Measurements from ENCODE around the gene LNP1. TPM values are rescaled to one million over a fixed set of nuclear protein-coding genes. Genes with fewer than 3 reads are reported as not detected.

LNP1 gene
- total and polyA plus RNA-seq, 2 of the 13 experiments (the other 11 are each of a cell fraction or from before 2014, with no cell fraction given), result 3.6 to 7.0 TPM

DNA sequence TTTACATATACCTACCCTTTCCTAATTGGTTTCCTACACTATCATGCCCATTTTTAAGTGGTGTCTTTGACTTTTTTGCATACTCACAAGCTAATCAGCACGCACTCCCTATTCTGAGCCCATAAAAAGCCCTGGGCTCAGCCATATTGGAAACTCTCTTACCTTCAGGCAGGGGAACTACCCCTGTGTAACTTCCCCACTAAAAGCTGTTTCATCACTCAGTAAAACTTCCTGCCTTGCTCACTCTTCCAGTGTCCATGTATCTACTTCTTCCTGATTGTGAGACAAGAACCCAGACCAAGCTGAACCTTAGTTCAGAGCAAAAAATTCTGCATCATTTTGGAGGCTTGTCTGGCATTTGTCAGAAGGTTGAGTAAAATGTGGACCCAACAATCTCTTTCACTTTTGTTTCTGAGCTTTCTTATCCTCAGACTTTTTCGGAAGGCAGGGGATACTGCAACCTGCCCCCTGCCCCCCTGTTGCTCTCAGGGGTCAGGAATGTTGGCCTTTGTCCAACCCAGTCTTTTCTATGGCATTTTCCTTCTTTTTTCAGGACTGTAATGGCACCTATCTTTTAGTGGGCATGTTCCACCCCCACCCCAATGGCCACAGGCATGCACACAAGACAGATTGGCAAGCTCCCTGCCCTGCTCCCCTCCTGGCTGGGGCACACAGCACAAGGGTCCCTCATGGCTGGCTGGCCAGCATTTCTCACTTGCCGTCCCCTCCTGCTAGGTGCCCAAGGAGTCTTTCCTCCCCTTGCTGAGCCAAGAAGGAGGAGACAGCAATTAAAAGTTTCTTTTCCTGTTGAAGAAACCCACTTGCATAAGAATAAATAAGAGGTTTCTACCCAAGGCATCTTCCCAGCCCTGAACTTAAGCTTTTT, 64.8 kb downstream of the LNP1 start:
- ChIA-PET CTCF (ENCODE audit: low intra/inter-chr PET ratio, low total read pairs) (no interaction called here), POLR2A (no interaction called here)
- no peak for FAIRE-seq
- no peaks in the 10 kb centered on the region for H3K27me3 ChIP-seq (ENCODE audit: control insufficient read depth in 1 of 2, insufficient read depth in 2 of 2, low read length in 2 of 2)
- peaks cover 25% of the 10 kb centered on the region for H3K9me3 ChIP-seq (ENCODE audit: low read length)
- 43% methylated on average over 3 of the region's 3 CpGs for WGBS (ENCODE audit: low lambda C conversion rate)
- H4K20me1 ChIP-seq (ENCODE audit: insufficient read depth, low read length), result no peaks in the 10 kb centered on the region
- in situ Hi-C loops (cut with HindIII; ENCODE audit: extremely low pct_ligation_motif_present, low pct_unique_long_range_greater_than_20kb) (loop anchor here (25.0 kb wide), 1 partner anchor 246 kb away; the partner anchor contains the start of gene TFG), intact Hi-C loops (cut with micrococcal nuclease; ENCODE audit: unreplicated experiment) (no loop called here)
- no TSS peak for BruUV-seq (replicated peaks)
- no peak overlapping the region; a peak in 1 of 6 replicates for H3K4me3 ChIP-seq (replicated peaks in 1 of 3; ENCODE audit: insufficient read depth in 1 of 3, low read depth in 2 of 3, low read length in 3 of 3)
- H3K9ac ChIP-seq (ENCODE audit: insufficient read depth, low read depth, low read length), result no peak overlapping the region
- no peaks in the 10 kb centered on the region for H3K79me2 ChIP-seq (ENCODE audit: insufficient read depth, low read length)
- no peak overlapping the region for H2AFZ ChIP-seq (ENCODE audit: low read length)
- H3K36me3 ChIP-seq (replicated peaks in 1 of 2; ENCODE audit: control insufficient read depth in 1 of 2, insufficient read depth in 2 of 2, low read length in 2 of 2), result no peaks in the 10 kb centered on the region
- no peaks in the 10 kb centered on the region for H3K4me1 ChIP-seq (ENCODE audit: insufficient read depth, low read length)
- DNase-seq (ENCODE audit: low spot score), result no peak
- H3K27ac ChIP-seq (ENCODE audit: extremely low read length, insufficient read depth, low read length), result no peak overlapping the region
- H3K4me2 ChIP-seq (ENCODE audit: low read depth, low read length), result peak overlapping the region; percentile 2; the same call in 1 of the 2 replicates
- no peak for ATAC-seq
- TF ChIP-seq GMEB1 (CRISPR knock-in tag; IDR thresholded peaks at IDR 0.05; ENCODE audit: borderline replicate concordance) (no peak), ZBTB26 (CRISPR knock-in tag; IDR thresholded peaks at IDR 0.05; ENCODE audit: borderline replicate concordance) (no peak), ZNF816 (CRISPR knock-in tag; IDR thresholded peaks at IDR 0.05; ENCODE audit: borderline replicate concordance) (no peak), PRMT3 (CRISPR knock-in tag; IDR thresholded peaks at IDR 0.05; ENCODE audit: borderline replicate concordance, low read depth) (no peak), TCF7 (IDR thresholded peaks at IDR 0.05; ENCODE audit: low read depth) (no peak), PHF20 (CRISPR knock-in tag; IDR thresholded peaks at IDR 0.05) (no peak), SIX1 (CRISPR knock-in tag; IDR thresholded peaks at IDR 0.05; ENCODE audit: borderline replicate concordance) (no peak), ZNF329 (CRISPR knock-in tag; IDR thresholded peaks at IDR 0.05; ENCODE audit: low read depth) (no peak), ZNF512 (CRISPR knock-in tag; IDR thresholded peaks at IDR 0.05) (no peak), ZNF101 (CRISPR knock-in tag; IDR thresholded peaks at IDR 0.05; ENCODE audit: borderline replicate concordance, low read depth) (no peak), ZNF878 (CRISPR knock-in tag; IDR thresholded peaks at IDR 0.05) (no peak), ZFP62 (CRISPR knock-in tag; IDR thresholded peaks at IDR 0.05) (no peak), SAP130 (CRISPR knock-in tag; IDR thresholded peaks at IDR 0.05; ENCODE audit: low read depth) (no peak)
- TF ChIP-seq, protein P1, sequence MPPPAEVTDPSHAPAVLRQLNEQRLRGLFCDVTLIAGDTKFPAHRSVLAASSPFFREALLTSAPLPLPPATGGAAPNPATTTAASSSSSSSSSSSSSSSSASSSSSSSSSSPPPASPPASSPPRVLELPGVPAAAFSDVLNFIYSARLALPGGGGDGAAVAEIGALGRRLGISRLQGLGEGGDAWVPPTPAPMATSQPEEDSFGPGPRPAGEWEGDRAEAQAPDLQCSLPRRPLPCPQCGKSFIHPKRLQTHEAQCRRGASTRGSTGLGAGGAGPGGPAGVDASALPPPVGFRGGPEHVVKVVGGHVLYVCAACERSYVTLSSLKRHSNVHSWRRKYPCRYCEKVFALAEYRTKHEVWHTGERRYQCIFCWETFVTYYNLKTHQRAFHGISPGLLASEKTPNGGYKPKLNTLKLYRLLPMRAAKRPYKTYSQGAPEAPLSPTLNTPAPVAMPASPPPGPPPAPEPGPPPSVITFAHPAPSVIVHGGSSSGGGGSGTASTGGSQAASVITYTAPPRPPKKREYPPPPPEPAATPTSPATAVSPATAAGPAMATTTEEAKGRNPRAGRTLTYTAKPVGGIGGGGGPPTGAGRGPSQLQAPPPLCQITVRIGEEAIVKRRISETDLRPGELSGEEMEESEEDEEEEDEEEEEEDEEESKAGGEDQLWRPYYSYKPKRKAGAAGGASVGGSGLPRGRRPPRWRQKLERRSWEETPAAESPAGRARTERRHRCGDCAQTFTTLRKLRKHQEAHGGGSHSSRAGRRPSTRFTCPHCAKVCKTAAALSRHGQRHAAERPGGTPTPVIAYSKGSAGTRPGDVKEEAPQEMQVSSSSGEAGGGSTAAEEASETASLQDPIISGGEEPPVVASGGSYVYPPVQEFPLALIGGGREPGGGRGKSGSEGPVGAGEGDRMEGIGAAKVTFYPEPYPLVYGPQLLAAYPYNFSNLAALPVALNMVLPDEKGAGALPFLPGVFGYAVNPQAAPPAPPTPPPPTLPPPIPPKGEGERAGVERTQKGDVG (CRISPR knock-in tag; IDR thresholded peaks at IDR 0.05; ENCODE audit: borderline replicate concordance), result no peak
